ENCODE measurements around the gene MORF4L1.

GRCh38 chr15:78925076-78925624 is 52.5 kb downstream of the MORF4L1 start:
- no peak for TF ChIP-seq ZSCAN29 (IDR thresholded peaks at IDR 0.05)
- no peak for TF ChIP-seq MYC (IDR thresholded peaks at IDR 0.05; ENCODE audit: insufficient read depth, insufficient read length, insufficient replicate concordance, low read length, severe bottlenecking)

Measured in GM12878 (cell line).